HEK293 (cell line): ENCODE measurements around the gene PLEKHB1.

Experiments used
- CTCF ChIA-PET: fragments of 350-600 bp; formaldehyde crosslinking; extraction: SDS; loops from one replicate; lab custom pipeline; 2021; ENCODE audit warnings: antibody characterized with exemption; lab: Yijun Ruan, JAX
- POLR2A ChIA-PET: fragments of 300-600 bp; formaldehyde crosslinking; extraction: SDS; loops from one replicate; lab custom pipeline; 2020; ENCODE audit warnings: antibody characterized with exemption, inconsistent platforms; lab: Yijun Ruan, JAX
- H3K27ac ChIP-seq: fragments of 200-500 bp; sonication (Bioruptor generic); 2 replicates; pipeline ENCODE4 v1.5.1; 2014; ENCODE audit warnings: low read depth, low read length, control low read depth, inconsistent platforms; ENCODE audit errors: extremely low read depth
- H3K36me3 ChIP-seq, 2 experiments: fragments of 200-500 bp in 1 of 2; sonication (Bioruptor generic) in 1 of 2; 1 replicate in 1 of 2; 2 replicates in 1 of 2; pipeline ENCODE4 v1.5.1; 2014 to 2017; ENCODE audit warnings: inconsistent platforms in 2 of 2, low read length in 2 of 2; ENCODE audit not compliant: control insufficient read depth in 2 of 2, insufficient read depth in 1 of 2
- H3K4me1 ChIP-seq: fragments of 200-500 bp; sonication (Bioruptor generic); 2 replicates; pipeline ENCODE4 v1.5.1; 2014; ENCODE audit warnings: mild to moderate bottlenecking, low read length, inconsistent platforms; ENCODE audit not compliant: control insufficient read depth, insufficient read depth
- H3K4me3 ChIP-seq: 2 replicates; pipeline ENCODE4 v1.5.1; 2011; ENCODE audit warnings: low read depth, mild to moderate bottlenecking, control low read depth, low read length, moderate library complexity
- H3K9me3 ChIP-seq: fragments of 200-500 bp; sonication (Bioruptor generic); 2 replicates; pipeline ENCODE4 v1.5.1; 2014; ENCODE audit warnings: low read depth, low read length, inconsistent platforms; ENCODE audit not compliant: control insufficient read depth, insufficient read depth
- BCL11A ChIP-seq: fragments of 450-650 bp; formaldehyde crosslinking; IDR thresholded peaks from 2 replicates; pipeline ENCODE4 v1.5.1; 2016; ENCODE audit warnings: low read depth, missing biosample characterization, missing genetic modification characterization
- GLIS2 ChIP-seq: fragments of 450-650 bp; formaldehyde crosslinking; IDR thresholded peaks from 2 replicates; pipeline ENCODE4 v1.5.1; 2016; ENCODE audit warnings: missing biosample characterization, missing genetic modification characterization
- RBAK ChIP-seq: fragments of 450-650 bp; formaldehyde crosslinking; IDR thresholded peaks from 2 replicates; pipeline ENCODE4 v1.5.1; 2016; ENCODE audit warnings: missing biosample characterization, missing genetic modification characterization
- SCRT1 ChIP-seq: fragments of 450-650 bp; formaldehyde crosslinking; IDR thresholded peaks from 2 replicates; pipeline ENCODE4 v1.5.1; 2016; ENCODE audit warnings: missing biosample characterization, missing genetic modification characterization, borderline replicate concordance
- SP3 ChIP-seq: fragments of 450-650 bp; formaldehyde crosslinking; IDR thresholded peaks from 2 replicates; pipeline ENCODE4 v1.5.1; 2016; ENCODE audit warnings: missing biosample characterization, missing genetic modification characterization
- WT1 ChIP-seq: fragments of 450-650 bp; formaldehyde crosslinking; IDR thresholded peaks from 2 replicates; pipeline ENCODE4 v1.5.1; 2016; ENCODE audit warnings: missing biosample characterization, missing genetic modification characterization
- ZBTB20 ChIP-seq: fragments of 450-650 bp; formaldehyde crosslinking; IDR thresholded peaks from 2 replicates; pipeline ENCODE4 v1.5.1; 2016; ENCODE audit warnings: missing biosample characterization, missing genetic modification characterization
- ZBTB26 ChIP-seq: fragments of 450-650 bp; formaldehyde crosslinking; optimal IDR thresholded peaks from 2 replicates; pipeline ENCODE3; 2016; ENCODE audit warnings: missing biosample characterization, mild to moderate bottlenecking, missing genetic modification characterization
- ZBTB7A ChIP-seq: fragments of 450-650 bp; formaldehyde crosslinking; IDR thresholded peaks from 2 replicates; pipeline ENCODE4 v1.5.1; 2016; ENCODE audit warnings: low read depth, missing biosample characterization, missing genetic modification characterization
- ZFHX2 ChIP-seq: fragments of 450-650 bp; formaldehyde crosslinking; conservative IDR thresholded peaks from 2 replicates; pipeline ENCODE4 v1.5.1; 2016; ENCODE audit warnings: missing biosample characterization, missing genetic modification characterization
- ZFP3 ChIP-seq: fragments of 450-650 bp; formaldehyde crosslinking; IDR thresholded peaks from 2 replicates; pipeline ENCODE4 v1.5.1; 2016; ENCODE audit warnings: low read depth, missing biosample characterization, missing genetic modification characterization
- ZNF157 ChIP-seq: fragments of 450-650 bp; formaldehyde crosslinking; IDR thresholded peaks from 2 replicates; pipeline ENCODE4 v1.5.1; 2016; ENCODE audit warnings: missing biosample characterization, missing genetic modification characterization
- ZNF184 ChIP-seq: fragments of 450-650 bp; IDR thresholded peaks from 2 replicates; pipeline ENCODE4 v1.5.1; 2018; ENCODE audit warnings: missing biosample characterization, mild to moderate bottlenecking, missing genetic modification characterization
- ZNF202 ChIP-seq: fragments of 450-650 bp; formaldehyde crosslinking; IDR thresholded peaks from 2 replicates; pipeline ENCODE4 v1.5.1; 2016; ENCODE audit warnings: missing biosample characterization, missing genetic modification characterization, borderline replicate concordance
- ZNF211 ChIP-seq: fragments of 450-650 bp; formaldehyde crosslinking; IDR thresholded peaks from 2 replicates; pipeline ENCODE4 v1.5.1; 2016; ENCODE audit warnings: low read depth, missing biosample characterization, missing genetic modification characterization
- ZNF24 ChIP-seq: fragments of 450-650 bp; formaldehyde crosslinking; IDR thresholded peaks from 2 replicates; pipeline ENCODE4 v1.5.1; 2016; ENCODE audit warnings: missing biosample characterization, missing genetic modification characterization
- ZNF335 ChIP-seq: fragments of 450-650 bp; formaldehyde crosslinking; conservative IDR thresholded peaks from 2 replicates; pipeline ENCODE4 v1.5.1; 2016; ENCODE audit warnings: missing biosample characterization, missing genetic modification characterization
- ZNF366 ChIP-seq: fragments of 450-650 bp; formaldehyde crosslinking; conservative IDR thresholded peaks from 2 replicates; pipeline ENCODE4 v1.5.1; 2016; ENCODE audit warnings: missing biosample characterization, missing genetic modification characterization
- ZNF423 ChIP-seq: fragments of 450-650 bp; formaldehyde crosslinking; IDR thresholded peaks from 2 replicates; pipeline ENCODE4 v1.5.1; 2016; ENCODE audit warnings: missing biosample characterization, missing genetic modification characterization
- ZNF48 ChIP-seq: fragments of 450-650 bp; formaldehyde crosslinking; IDR thresholded peaks from 2 replicates; pipeline ENCODE4 v1.5.1; 2016; ENCODE audit warnings: missing biosample characterization, missing genetic modification characterization
- ZNF513 ChIP-seq: fragments of 450-650 bp; IDR thresholded peaks from 2 replicates; pipeline ENCODE4 v1.5.1; 2018; ENCODE audit warnings: missing biosample characterization, missing genetic modification characterization
- ZNF560 ChIP-seq: fragments of 450-650 bp; formaldehyde crosslinking; IDR thresholded peaks from 2 replicates; pipeline ENCODE4 v1.5.1; 2017; ENCODE audit warnings: missing biosample characterization, missing genetic modification characterization, borderline replicate concordance
- ZNF561 ChIP-seq: fragments of 450-650 bp; IDR thresholded peaks from 2 replicates; pipeline ENCODE4 v1.5.1; 2018; ENCODE audit warnings: missing biosample characterization, missing genetic modification characterization, borderline replicate concordance
- ZNF626 ChIP-seq: fragments of 450-650 bp; sonication (Bioruptor Pico); formaldehyde crosslinking; IDR thresholded peaks from 2 replicates; pipeline ENCODE4 v1.5.1; 2018; ENCODE audit warnings: missing biosample characterization, missing genetic modification characterization, inconsistent platforms
- ZNF664 ChIP-seq: fragments of 450-650 bp; formaldehyde crosslinking; IDR thresholded peaks from 2 replicates; pipeline ENCODE4 v1.5.1; 2016; ENCODE audit warnings: missing biosample characterization, missing genetic modification characterization
- ZNF670 ChIP-seq: fragments of 450-650 bp; formaldehyde crosslinking; IDR thresholded peaks from 2 replicates; pipeline ENCODE4 v1.5.1; 2016; ENCODE audit warnings: missing biosample characterization, missing genetic modification characterization, low read depth
- ZNF776 ChIP-seq: fragments of 450-650 bp; formaldehyde crosslinking; IDR thresholded peaks from 2 replicates; pipeline ENCODE4 v1.5.0; 2017; ENCODE audit warnings: missing biosample characterization, missing genetic modification characterization, borderline replicate concordance
- ZNF785 ChIP-seq: fragments of 450-650 bp; formaldehyde crosslinking; IDR thresholded peaks from 2 replicates; pipeline ENCODE4 v1.5.1; 2016; ENCODE audit warnings: missing biosample characterization, missing genetic modification characterization
- ZSCAN30 ChIP-seq: fragments of 450-650 bp; IDR thresholded peaks from 2 replicates; pipeline ENCODE4 v1.5.1; 2018; ENCODE audit warnings: missing biosample characterization, mild to moderate bottlenecking, missing genetic modification characterization, moderate library complexity
- ZXDB ChIP-seq: fragments of 450-650 bp; formaldehyde crosslinking; IDR thresholded peaks from 2 replicates; pipeline ENCODE4 v1.5.1; 2016; ENCODE audit warnings: missing biosample characterization, missing genetic modification characterization
- TF ChIP-seq, protein P1 (sequence below): fragments of 450-650 bp; formaldehyde crosslinking; IDR thresholded peaks from 2 replicates; pipeline ENCODE4 v1.5.1; 2016; ENCODE audit warnings: missing biosample characterization, missing genetic modification characterization
- TF ChIP-seq, protein P2 (sequence below): fragments of 450-650 bp; formaldehyde crosslinking; IDR thresholded peaks from 2 replicates; pipeline ENCODE4 v1.5.1; 2016; ENCODE audit warnings: missing biosample characterization, missing genetic modification characterization

PLEKHB1 gene

GRCh38 chr11:73649206-73649605, 2.8 kb downstream of the PLEKHB1 start:
- CTCF ChIA-PET: interaction anchor here (0.6 to 2.3 kb wide), 2 partner anchors 23 to 95 kb away, joined by 5 to 11 read pairs; no protein-coding TSS in a partner anchor
- no peak overlapping the region for H3K4me3 ChIP-seq

DNA sequence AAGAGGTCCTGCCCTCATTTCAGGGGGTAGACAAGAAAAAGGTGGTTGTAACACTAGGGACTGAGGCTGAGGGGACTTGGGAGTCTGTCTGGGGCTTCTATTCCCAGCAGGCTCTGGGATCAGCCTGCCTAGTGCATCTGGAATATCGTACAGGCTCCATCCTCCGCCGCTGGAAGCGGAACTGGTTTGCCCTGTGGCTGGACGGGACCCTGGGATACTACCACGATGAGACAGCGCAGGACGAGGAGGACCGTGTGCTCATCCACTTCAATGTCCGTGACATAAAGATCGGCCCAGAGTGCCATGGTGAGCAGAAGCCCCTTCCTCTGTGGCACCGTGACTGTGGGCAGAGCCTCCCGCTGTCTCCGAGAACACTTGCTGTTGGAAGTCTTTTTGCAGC, 4.0 kb downstream of the PLEKHB1 start:
- no peak overlapping the region for H3K27ac ChIP-seq
- POLR2A ChIA-PET: no interaction called here
- H3K9me3 ChIP-seq: no peaks in the 10 kb centered on the region
- peaks cover 0 to 3% of the 10 kb centered on the region in 2 experiments; a peak in 1 of 3 replicates for H3K36me3 ChIP-seq
- no peak for TF ChIP-seq ZNF366 (tag by site-specific recombination)
- TF ChIP-seq ZNF561 (tag by site-specific recombination): no peak
- TF ChIP-seq ZNF423 (tag by site-specific recombination): no peak
- no peak for TF ChIP-seq SP3 (tag by site-specific recombination)
- TF ChIP-seq ZXDB (tag by site-specific recombination): no peak
- TF ChIP-seq ZNF211 (tag by site-specific recombination): no peak
- TF ChIP-seq ZNF670 (tag by site-specific recombination): no peak
- TF ChIP-seq WT1 (tag by site-specific recombination): no peak
- TF ChIP-seq SCRT1 (tag by site-specific recombination): no peak
- no peak for TF ChIP-seq ZFHX2 (tag by site-specific recombination)
- TF ChIP-seq ZNF157: no peak
- TF ChIP-seq BCL11A: no peak
- TF ChIP-seq ZNF202 (tag by site-specific recombination): no peak
- no peak for TF ChIP-seq ZNF785 (tag by site-specific recombination)
- TF ChIP-seq ZNF664: no peak
- TF ChIP-seq GLIS2 (tag by site-specific recombination): no peak
- TF ChIP-seq ZNF560: no peak
- no peak for TF ChIP-seq ZNF776 (tag by site-specific recombination)
- H3K4me3 ChIP-seq: no peak overlapping the region
- no peaks in the 10 kb centered on the region for H3K4me1 ChIP-seq
- CTCF ChIA-PET: interaction anchor here (2.3 kb wide), 1 partner anchor 25 kb away, joined by 11 read pairs; no protein-coding TSS in a partner anchor

More at GRCh38 chr11:73649206-73649605, 2.8 kb downstream of the PLEKHB1 start:
- Histone ChIP-seq H3K36me3 (peaks cover 0 to 3% of the 10 kb centered on the region in 2 experiments; a peak in 1 of 3 replicates), H3K4me1 (no peaks in the 10 kb centered on the region), H3K27ac (no peak overlapping the region), H3K9me3 (no peaks in the 10 kb centered on the region)
- TF ChIP-seq ZBTB7A (no peak), RBAK (tag by site-specific recombination) (no peak), ZBTB26 (tag by site-specific recombination) (no peak), ZNF513 (tag by site-specific recombination) (no peak), ZSCAN30 (tag by site-specific recombination) (no peak), ZNF24 (tag by site-specific recombination) (no peak), ZNF48 (no peak), ZNF626 (no peak), ZBTB20 (tag by site-specific recombination) (no peak), ZNF335 (tag by site-specific recombination) (no peak), ZNF184 (tag by site-specific recombination) (no peak), ZFP3 (tag by site-specific recombination) (no peak)
- TF ChIP-seq, protein P1, sequence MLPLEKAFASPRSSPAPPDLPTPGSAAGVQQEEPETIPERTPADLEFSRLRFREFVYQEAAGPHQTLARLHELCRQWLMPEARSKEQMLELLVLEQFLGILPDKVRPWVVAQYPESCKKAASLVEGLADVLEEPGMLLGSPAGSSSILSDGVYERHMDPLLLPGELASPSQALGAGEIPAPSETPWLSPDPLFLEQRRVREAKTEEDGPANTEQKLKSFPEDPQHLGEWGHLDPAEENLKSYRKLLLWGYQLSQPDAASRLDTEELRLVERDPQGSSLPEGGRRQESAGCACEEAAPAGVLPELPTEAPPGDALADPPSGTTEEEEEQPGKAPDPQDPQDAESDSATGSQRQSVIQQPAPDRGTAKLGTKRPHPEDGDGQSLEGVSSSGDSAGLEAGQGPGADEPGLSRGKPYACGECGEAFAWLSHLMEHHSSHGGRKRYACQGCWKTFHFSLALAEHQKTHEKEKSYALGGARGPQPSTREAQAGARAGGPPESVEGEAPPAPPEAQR (tag by site-specific recombination): no peak
- TF ChIP-seq, protein P2, sequence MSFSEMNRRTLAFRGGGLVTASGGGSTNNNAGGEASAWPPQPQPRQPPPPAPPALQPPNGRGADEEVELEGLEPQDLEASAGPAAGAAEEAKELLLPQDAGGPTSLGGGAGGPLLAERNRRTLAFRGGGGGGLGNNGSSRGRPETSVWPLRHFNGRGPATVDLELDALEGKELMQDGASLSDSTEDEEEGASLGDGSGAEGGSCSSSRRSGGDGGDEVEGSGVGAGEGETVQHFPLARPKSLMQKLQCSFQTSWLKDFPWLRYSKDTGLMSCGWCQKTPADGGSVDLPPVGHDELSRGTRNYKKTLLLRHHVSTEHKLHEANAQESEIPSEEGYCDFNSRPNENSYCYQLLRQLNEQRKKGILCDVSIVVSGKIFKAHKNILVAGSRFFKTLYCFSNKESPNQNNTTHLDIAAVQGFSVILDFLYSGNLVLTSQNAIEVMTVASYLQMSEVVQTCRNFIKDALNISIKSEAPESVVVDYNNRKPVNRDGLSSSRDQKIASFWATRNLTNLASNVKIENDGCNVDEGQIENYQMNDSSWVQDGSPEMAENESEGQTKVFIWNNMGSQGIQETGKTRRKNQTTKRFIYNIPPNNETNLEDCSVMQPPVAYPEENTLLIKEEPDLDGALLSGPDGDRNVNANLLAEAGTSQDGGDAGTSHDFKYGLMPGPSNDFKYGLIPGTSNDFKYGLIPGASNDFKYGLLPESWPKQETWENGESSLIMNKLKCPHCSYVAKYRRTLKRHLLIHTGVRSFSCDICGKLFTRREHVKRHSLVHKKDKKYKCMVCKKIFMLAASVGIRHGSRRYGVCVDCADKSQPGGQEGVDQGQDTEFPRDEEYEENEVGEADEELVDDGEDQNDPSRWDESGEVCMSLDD (tag by site-specific recombination): no peak
- POLR2A ChIA-PET: no interaction called here
